Activated CD4-positive, alpha-beta T cell treated with anti-CD3 and anti-CD28 coated beads for 1 hour (primary cell): ENCODE measurements around the gene TMEM190.

ENCODE experiments used
- DNase-seq: peaks from one replicate; pipeline ENCODE4 v3.0.0-alpha.2; 2020

The TMEM190 gene

DNA sequence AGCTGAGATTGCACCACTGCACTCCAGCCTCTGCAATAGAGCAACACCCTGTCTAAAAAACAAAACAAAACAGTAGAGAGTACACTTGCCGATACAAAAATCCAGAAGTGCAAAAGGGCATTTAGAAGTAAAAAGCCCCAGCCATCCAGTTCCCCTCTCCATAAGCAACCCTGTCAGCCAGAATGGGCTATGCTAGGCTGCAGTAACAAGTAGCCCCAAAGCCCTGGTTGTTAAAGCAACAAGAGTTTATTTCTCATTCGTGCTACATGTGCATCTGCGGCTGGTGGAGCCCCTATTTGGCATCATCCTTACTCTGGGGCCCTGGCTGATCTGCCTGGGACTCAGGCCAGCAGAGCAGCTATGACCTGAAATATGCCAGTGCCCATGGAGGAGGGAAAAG is 47.9 kb downstream of the TMEM190 start:
- DNase-seq: no peak

DNA sequence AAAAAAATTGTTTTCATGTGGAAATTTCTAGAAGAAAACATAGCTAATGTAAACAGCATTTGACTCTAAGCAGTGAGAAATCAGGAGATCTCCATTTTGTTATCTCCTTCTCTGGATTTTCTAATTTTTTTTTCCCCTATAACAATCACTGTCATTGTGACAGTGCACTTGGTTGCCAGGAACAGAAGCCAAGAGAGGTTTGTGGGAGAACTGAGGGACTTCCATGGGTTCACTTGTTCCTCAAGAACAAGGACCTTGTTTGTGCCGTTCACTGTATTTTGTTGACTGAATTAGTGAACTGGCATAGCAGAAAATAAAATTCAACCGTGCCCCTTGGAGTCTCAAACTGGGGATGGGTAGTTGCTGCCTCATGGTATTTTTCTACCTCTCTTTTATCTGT is 49.4 kb downstream of the TMEM190 start:
- DNase-seq: no peak
